Gastrocnemius medialis (tissue), 4 donors: ENCODE measurements around the gene NDUFA11.

Experiments used
- POLR2A ChIP-seq, 2 donors: fragments of 450-650 bp; IDR thresholded peaks; one replicate each; pipeline ENCODE4 v1.6.1; 2017; ENCODE audit warnings: antibody characterized with exemption in 2 of 2, mild to moderate bottlenecking in 2 of 2, moderate library complexity in 2 of 2
- TF ChIP-seq, protein P1 (sequence below), 5 experiments: fragments of 450-650 bp in 3 of 5; fragments of 200-600 bp in 2 of 5; sonication (generic) in 2 of 5; IDR thresholded peaks in 4 of 5; conservative IDR thresholded peaks in 1 of 5; 1 replicate in 4 of 5; 2 replicates in 1 of 5; pipeline ENCODE4 v1.5.1; 2016 to 2019; ENCODE audit warnings: antibody characterized with exemption in 5 of 5, mild to moderate bottlenecking in 3 of 5, moderate library complexity in 3 of 5

DNA sequence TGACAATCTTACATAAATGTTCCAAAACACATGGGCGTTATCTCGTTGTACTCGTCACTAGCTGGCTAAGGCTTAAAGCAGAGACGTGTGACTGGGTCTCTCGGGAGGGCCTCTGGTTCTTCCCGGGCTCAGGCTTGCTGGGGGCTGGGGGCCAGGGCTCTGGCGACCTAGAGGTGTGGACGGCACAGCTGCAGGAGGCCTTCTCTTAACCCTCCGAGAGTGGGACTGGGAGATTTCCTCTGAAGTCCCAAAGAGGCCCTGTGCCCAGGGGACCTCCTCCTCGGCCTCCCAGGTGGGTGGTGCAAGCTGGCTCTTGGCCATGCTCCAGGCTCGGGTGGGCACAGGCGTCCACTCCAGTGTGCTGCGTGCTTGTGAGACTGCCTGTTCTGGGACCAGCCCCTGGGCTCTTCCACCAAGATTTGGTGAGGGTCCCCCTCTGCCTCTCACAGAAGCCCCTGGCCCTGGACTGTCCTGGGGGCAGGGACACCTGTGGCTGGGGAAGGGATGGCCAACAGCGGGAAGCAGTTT is 12.7 kb upstream of the NDUFA11 start:
- TF ChIP-seq, protein P1, sequence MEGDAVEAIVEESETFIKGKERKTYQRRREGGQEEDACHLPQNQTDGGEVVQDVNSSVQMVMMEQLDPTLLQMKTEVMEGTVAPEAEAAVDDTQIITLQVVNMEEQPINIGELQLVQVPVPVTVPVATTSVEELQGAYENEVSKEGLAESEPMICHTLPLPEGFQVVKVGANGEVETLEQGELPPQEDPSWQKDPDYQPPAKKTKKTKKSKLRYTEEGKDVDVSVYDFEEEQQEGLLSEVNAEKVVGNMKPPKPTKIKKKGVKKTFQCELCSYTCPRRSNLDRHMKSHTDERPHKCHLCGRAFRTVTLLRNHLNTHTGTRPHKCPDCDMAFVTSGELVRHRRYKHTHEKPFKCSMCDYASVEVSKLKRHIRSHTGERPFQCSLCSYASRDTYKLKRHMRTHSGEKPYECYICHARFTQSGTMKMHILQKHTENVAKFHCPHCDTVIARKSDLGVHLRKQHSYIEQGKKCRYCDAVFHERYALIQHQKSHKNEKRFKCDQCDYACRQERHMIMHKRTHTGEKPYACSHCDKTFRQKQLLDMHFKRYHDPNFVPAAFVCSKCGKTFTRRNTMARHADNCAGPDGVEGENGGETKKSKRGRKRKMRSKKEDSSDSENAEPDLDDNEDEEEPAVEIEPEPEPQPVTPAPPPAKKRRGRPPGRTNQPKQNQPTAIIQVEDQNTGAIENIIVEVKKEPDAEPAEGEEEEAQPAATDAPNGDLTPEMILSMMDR (IDR thresholded peaks at IDR 0.05 in 4 of 5, conservative IDR thresholded peaks at IDR 0.05 in 1 of 5) = no peak
- no peak for TF ChIP-seq POLR2A (IDR thresholded peaks at IDR 0.05)
